Spleen (tissue), 13 donors: ENCODE results near the gene SKI. TPM values are rescaled to one million over a fixed set of nuclear protein-coding genes. Genes with fewer than 3 reads are reported as not detected.

Source experiments
- DNase-seq: peaks from one replicate; pipeline ENCODE4 v3.0.0-alpha.2; 2020
- H3K27ac ChIP-seq, 8 donors: fragments of 200-600 bp; sonication (generic) in 7 of 8; 1 replicate in 4 of 8; 2 replicates in 4 of 8; pipeline versions ENCODE4 v1.5.0 to v1.8.0; 2016 to 2021; ENCODE audit warnings: inconsistent platforms in 4 of 8, mild to moderate bottlenecking in 4 of 8, moderate library complexity in 1 of 8
- H3K27me3 ChIP-seq, 7 donors: fragments of 200-600 bp; sonication (generic) in 6 of 7; replicated peaks in 1 of 7; 1 replicate in 4 of 7; 2 replicates in 3 of 7; pipeline versions ENCODE4 v1.5.0 to v1.8.0; 2016 to 2021; ENCODE audit warnings: inconsistent platforms in 3 of 7, mild to moderate bottlenecking in 1 of 7
- H3K36me3 ChIP-seq, 6 donors: fragments of 200-600 bp; sonication (generic) in 5 of 6; 1 replicate in 4 of 6; 2 replicates in 2 of 6; pipeline versions ENCODE4 v1.5.0 to v1.8.0; 2016 to 2021; ENCODE audit warnings: inconsistent platforms in 2 of 6
- H3K4me1 ChIP-seq, 6 donors: fragments of 200-600 bp; sonication (generic) in 5 of 6; 1 replicate in 3 of 6; 2 replicates in 3 of 6; pipeline versions ENCODE4 v1.5.0 to v1.8.0; 2016 to 2021; ENCODE audit warnings: inconsistent platforms in 3 of 6
- H3K4me3 ChIP-seq, 8 donors: fragments of 200-600 bp; sonication (generic) in 7 of 8; 1 replicate in 4 of 8; 2 replicates in 4 of 8; pipeline versions ENCODE4 v1.5.0 to v1.8.0; 2016 to 2021; ENCODE audit warnings: inconsistent platforms in 4 of 8, mild to moderate bottlenecking in 4 of 8, moderate library complexity in 2 of 8
- H3K9me3 ChIP-seq, 8 donors: fragments of 200-600 bp; sonication (generic) in 7 of 8; 1 replicate in 4 of 8; 2 replicates in 4 of 8; pipeline versions ENCODE4 v1.5.0 to v1.8.0; 2016 to 2021; ENCODE audit warnings: inconsistent platforms in 4 of 8
- POLR2A ChIP-seq, 3 donors: fragments of 450-650 bp; IDR thresholded peaks; one replicate each; pipeline ENCODE4 v1.5.1; 2017; ENCODE audit warnings: antibody characterized with exemption in 3 of 3, mild to moderate bottlenecking in 1 of 3
- POLR2AphosphoS5 ChIP-seq, 3 donors: sonication (generic); formaldehyde crosslinking; IDR thresholded peaks; one replicate each; pipeline ENCODE4 v1.5.1; 2017; ENCODE audit warnings: antibody characterized with exemption in 3 of 3
- WGBS, 5 donors: extraction: QIAGEN DNeasy Blood & Tissue Kit in 3 of 5; methylation state at CpG; one replicate each; pipeline versions ENCODE4 v1.1.5 to v1.1.7; 2013 to 2018; 5-methylcytosine and 5-hydroxymethylcytosine counted together
- intact Hi-C: fragments of 100-400 bp; cut with DNase I; formaldehyde crosslinking; loops from one replicate; pipeline ENCODE4 v1.15.0; 2023; ENCODE audit warnings: low total_unique reads
- long read RNA-seq, 2 donors: transcript quantifications; one replicate each; lab custom pipeline, GENCODE V29; 2026
- polyA plus RNA-seq, 3 donors: library from polyadenylated mRNA; stranded (reverse); fragments of 200-250 nt; gene quantifications; one replicate each; pipeline ENCODE4 v1.2.1, GENCODE V29; 2013
- total RNA-seq, 7 donors: library from RNA; depleted of rRNA in 3 of 7; stranded (reverse); fragments of >200 nt in 3 of 7; fragmentation: NEBNext Ultra II Directional in 4 of 7; extraction: Animal tissue kit (Norgen Biotek cat#: 25700) in 4 of 7; gene quantifications; one replicate each; pipeline versions ENCODE4 v1.1.0 to v1.2.1, GENCODE V29; 2016 to 2021
- TF ChIP-seq, protein P1 (sequence below), 11 experiments: fragments of 200-600 bp in 7 of 11; fragments of 450-650 bp in 4 of 11; sonication (generic) in 4 of 11; IDR thresholded peaks in 8 of 11; conservative IDR thresholded peaks in 3 of 11; 1 replicate in 7 of 11; 2 replicates in 4 of 11; pipeline versions ENCODE4 v1.4.0 to v1.8.0; 2016 to 2021; ENCODE audit warnings: antibody characterized with exemption in 11 of 11, inconsistent platforms in 4 of 11, mild to moderate bottlenecking in 1 of 11
- donor health status: healthy with polysubstance abuse.
- donor health status: DM: no; HTN: no; CAD: no; lungs with moderate emphysema.
- donor health status: DM: no; HTN: no; CAD: no.
- donor health status: Bipolar disorder and iron deficiency.
- donor health status: healthy.
- donor health status: DM: no; HTN: no; CAD: no.
- donor health status: DM: yes; HTN: yes; CAD: no.

Gene SKI
- total RNA-seq: 10 to 100 TPM; 47.4 to 100.0 (median 64.0) TPM
- polyA plus RNA-seq: 10 to 100 TPM in 1 of 3 donors, 1 to 10 TPM in 2; 4.4 to 16.8 (median 6.5) TPM
- long read RNA-seq, donor 1, full-length matches to known transcripts: 2 of 2 reads
- long read RNA-seq, donor 1, partial matches to known transcripts: 0 of 2 reads
- long read RNA-seq, donor 1, other reads (novel, unspliced or antisense): 0 of 2 reads
- long read RNA-seq, donor 2, full-length matches to known transcripts: 3 of 21 reads
- long read RNA-seq, donor 2, partial matches to known transcripts: 18 of 21 reads
- long read RNA-seq, donor 2, other reads (novel, unspliced or antisense): 0 of 21 reads

DNA sequence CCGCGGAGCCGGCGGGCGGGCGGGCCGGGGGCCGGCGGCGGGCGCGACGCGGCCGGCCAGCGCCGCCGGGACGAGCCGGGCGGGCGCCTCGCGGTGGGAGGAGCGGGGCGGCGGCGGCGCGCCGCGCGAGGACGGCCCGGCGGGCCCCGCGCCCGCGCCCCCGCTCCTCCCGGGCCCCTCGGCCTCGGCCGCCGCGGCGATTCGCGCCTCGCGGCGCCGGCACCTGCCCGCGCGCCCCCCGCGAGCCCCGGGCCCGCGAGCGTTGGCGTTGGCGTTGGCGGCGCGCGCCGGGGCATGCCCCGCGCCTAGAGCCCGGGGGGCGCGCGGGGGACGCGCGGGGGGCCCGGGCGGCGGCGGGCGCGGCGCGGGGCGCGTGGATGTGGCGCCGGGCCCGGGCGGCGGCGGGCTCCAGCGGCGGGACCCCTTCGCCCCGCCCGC lies at the start of gene SKI:
TSS of gene SKI (plus strand) at position 163 of the 438 bp plus-strand sequence. CDS start 448 bp downstream, outside the sequence.
- intact Hi-C loops: no loop called here
- Histone ChIP-seq H3K27me3 (peaks cover 0 to 8% (median 0%) of the 10 kb centered on the region in 7 donors), H3K27ac (peak within 1 kb of the TSS; percentile 90 to 99 (median 97)), H3K4me3 (peak within 1 kb of the TSS; percentile 69 to 90 (median 74)), H3K36me3 (no peaks in the 10 kb centered on the region), H3K9me3 (no peaks in the 10 kb centered on the region), H3K4me1 (peaks cover 40 to 71% (median 59%) of the 10 kb centered on the region in 6 donors)
- 0 to 1% (median 1%) methylated on average over 6 to 100 of the region's 100 CpGs; no CpG with 5 or more reads in 2 of the 5 donors for WGBS, 5 donors
- no peak for DNase-seq
- no peak for TF ChIP-seq POLR2A (IDR thresholded peaks at IDR 0.05)
- TF ChIP-seq POLR2AphosphoS5 (IDR thresholded peaks at IDR 0.05): no peak
- TF ChIP-seq, protein P1, sequence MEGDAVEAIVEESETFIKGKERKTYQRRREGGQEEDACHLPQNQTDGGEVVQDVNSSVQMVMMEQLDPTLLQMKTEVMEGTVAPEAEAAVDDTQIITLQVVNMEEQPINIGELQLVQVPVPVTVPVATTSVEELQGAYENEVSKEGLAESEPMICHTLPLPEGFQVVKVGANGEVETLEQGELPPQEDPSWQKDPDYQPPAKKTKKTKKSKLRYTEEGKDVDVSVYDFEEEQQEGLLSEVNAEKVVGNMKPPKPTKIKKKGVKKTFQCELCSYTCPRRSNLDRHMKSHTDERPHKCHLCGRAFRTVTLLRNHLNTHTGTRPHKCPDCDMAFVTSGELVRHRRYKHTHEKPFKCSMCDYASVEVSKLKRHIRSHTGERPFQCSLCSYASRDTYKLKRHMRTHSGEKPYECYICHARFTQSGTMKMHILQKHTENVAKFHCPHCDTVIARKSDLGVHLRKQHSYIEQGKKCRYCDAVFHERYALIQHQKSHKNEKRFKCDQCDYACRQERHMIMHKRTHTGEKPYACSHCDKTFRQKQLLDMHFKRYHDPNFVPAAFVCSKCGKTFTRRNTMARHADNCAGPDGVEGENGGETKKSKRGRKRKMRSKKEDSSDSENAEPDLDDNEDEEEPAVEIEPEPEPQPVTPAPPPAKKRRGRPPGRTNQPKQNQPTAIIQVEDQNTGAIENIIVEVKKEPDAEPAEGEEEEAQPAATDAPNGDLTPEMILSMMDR (IDR thresholded peaks at IDR 0.05 in 8 of 11, conservative IDR thresholded peaks at IDR 0.05 in 3 of 11): no peak

DNA sequence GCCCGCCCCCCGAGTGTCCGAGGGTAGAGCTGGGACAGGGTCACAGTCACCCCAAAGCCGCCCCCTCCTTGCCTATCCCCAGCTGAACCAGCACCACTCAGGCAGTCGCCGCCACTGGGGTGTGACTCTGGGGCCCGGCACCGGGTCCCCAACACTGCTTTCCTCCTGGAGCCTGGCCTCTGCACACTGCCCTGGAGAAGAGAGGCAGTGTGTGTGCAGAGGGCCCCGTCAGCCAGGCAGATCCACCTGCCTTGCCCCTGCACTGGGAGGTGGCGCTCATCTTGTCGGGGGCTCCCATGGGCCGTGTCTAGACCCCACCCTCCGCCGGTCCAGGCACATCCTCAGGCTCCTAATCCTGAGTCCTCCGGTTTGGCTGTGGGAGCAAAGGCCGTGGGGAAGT lies 49.2 kb upstream of the SKI start:
- 92 to 95% (median 93%) methylated on average over 8 to 16 of the region's 16 CpGs for WGBS, 5 donors

DNA sequence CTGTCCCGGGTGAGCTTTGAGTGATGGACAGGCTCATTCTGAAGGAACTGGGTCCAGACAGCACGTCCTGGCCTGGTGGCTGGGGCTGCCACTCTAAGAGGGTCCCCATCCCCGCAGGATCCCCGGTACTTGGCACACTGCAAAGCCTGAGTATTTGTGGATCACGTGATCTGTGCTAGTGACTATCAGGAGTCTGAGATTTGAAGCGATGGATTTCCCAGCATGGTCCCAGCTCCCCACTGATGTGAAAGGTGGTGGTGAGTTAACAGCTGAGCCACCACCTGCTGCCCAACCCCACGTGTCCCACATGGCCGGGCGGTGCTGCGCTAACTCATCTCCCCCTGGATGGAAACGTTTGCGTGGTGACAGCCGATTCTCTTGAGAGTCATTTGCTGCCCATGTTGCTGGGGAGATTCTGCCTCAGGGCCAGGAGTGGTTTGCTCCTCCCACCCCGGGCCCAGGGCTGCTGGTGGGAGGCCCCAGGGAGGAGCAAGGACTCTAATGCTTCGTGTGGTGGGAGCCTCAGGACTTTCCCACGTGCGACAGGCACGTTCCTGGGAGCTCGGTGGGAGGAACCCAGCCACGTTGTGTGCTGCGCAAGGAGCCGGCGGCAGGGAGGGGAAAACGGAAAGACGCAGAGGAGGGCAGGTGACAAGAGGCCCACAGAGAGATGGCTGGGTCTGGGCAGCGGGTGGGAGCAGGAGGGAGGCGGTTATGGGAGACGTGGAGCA lies 48.7 kb upstream of the SKI start:
- peak; percentile 66 for DNase-seq
- Histone ChIP-seq H3K4me3 (no peak overlapping the region), H3K27ac (no peak overlapping the region), H3K9me3 (no peaks in the 10 kb centered on the region), H3K4me1 (peaks cover 0 to 7% (median 4%) of the 10 kb centered on the region in 6 donors), H3K27me3 (no peaks in the 10 kb centered on the region), H3K36me3 (peaks cover 0 to 63% (median 10%) of the 10 kb centered on the region in 6 donors)
- WGBS, 5 donors: 79 to 83% (median 82%) methylated on average over 23 to 28 of the region's 28 CpGs
- intact Hi-C loops: no loop called here
- TF ChIP-seq, protein P1 (IDR thresholded peaks at IDR 0.05 in 8 of 11, conservative IDR thresholded peaks at IDR 0.05 in 3 of 11): no peak
- TF ChIP-seq POLR2AphosphoS5 (IDR thresholded peaks at IDR 0.05) (no peak), POLR2A (IDR thresholded peaks at IDR 0.05) (no peak)

More for the DNA sequence above, 49.2 kb upstream of the SKI start:
- no peaks in the 10 kb centered on the region for H3K27me3 ChIP-seq
- intact Hi-C loops: no loop called here
- no peak overlapping the region for H3K4me3 ChIP-seq
- peaks cover 0 to 61% (median 9%) of the 10 kb centered on the region in 6 donors for H3K36me3 ChIP-seq
- peaks cover 3 to 12% (median 10%) of the 10 kb centered on the region in 6 donors for H3K4me1 ChIP-seq
- no peak overlapping the region for H3K27ac ChIP-seq
- TF ChIP-seq, protein P1 (IDR thresholded peaks at IDR 0.05 in 8 of 11, conservative IDR thresholded peaks at IDR 0.05 in 3 of 11): no peak
- TF ChIP-seq POLR2A (IDR thresholded peaks at IDR 0.05) (no peak), POLR2AphosphoS5 (IDR thresholded peaks at IDR 0.05) (no peak)
- no peaks in the 10 kb centered on the region for H3K9me3 ChIP-seq
- no peak for DNase-seq
